ENCODE data around the gene KRTAP5-8. TPM values are rescaled to one million over a fixed set of nuclear protein-coding genes. Genes with fewer than 3 reads are reported as not detected.

The KRTAP5-8 gene
- total RNA-seq, 1 experiment from 2014 or later: not detected

DNA sequence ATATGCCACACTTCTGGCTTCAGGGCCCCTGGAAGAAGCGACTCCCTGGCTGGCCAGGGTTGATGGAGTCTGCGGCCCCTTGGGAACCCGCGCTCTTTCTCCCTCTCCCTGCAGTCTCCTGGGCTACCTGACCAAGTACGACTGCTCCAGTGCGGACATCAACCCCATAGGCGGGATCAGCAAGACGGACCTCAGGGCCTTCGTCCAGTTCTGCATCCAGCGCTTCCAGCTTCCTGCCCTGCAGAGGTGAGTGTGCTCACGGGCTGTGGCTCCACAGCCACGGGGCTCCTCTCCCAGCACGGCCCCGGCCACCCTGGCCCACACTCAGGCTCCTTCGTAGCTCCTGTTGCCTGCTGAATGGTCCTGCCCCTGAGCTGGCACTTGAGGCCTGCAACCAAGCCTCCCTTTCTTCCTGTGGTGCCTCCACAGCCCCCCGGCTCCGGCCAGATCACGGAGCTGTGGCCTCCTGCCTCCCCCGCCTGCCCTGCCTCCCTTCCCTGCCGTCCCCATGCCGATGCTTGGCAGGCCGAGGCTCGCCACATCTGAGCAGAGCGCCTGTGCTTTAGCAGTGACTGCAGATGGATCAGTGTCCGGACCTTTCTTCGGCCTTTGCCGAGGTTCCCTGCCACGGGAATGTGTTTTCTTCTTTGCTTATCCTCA lies 47.0 kb upstream of the KRTAP5-8 start (continued):
- TF ChIP-seq ZNF281 (CRISPR knock-in tag; IDR thresholded peaks at IDR 0.05): no peak
- no peak for TF ChIP-seq CTCF (IDR thresholded peaks at IDR 0.05)
- TF ChIP-seq, protein P1, sequence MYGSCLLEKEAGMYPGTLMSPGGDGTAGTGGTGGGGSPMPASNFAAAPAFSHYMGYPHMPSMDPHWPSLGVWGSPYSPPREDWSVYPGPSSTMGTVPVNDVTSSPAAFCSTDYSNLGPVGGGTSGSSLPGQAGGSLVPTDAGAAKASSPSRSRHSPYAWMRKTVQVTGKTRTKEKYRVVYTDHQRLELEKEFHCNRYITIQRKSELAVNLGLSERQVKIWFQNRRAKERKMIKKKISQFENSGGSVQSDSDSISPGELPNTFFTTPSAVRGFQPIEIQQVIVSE (CRISPR knock-in tag; IDR thresholded peaks at IDR 0.05; ENCODE audit: borderline replicate concordance): no peak
- no peak for TF ChIP-seq TCF7 (CRISPR knock-in tag; IDR thresholded peaks at IDR 0.05; ENCODE audit: low read depth)

DNA sequence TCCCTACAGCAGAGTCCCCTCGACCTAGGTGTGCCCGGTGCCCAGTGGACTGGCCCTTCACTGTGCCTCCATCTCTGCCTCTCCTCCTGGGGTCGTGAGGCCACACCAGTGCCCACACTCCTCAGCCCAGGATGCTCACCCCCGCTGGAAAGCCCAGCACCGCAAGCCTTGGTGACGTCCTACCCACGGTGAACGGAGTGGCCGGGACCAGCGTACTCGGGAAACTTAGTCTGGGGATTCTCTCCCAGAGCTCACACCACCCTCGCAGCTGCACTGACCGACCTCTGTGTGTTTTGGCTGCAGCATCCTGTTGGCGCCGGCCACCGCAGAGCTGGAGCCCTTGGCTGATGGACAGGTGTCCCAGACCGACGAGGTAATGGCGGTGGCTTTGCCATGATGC lies 46.3 kb upstream of the KRTAP5-8 start:
- peaks cover 6% of the 10 kb centered on the region for H3K4me1 Mint-ChIP-seq
- ChIA-PET CTCF (no interaction called here), POLR2A (no interaction called here)
- peaks cover 37% of the 10 kb centered on the region for H3K36me3 Mint-ChIP-seq
- no peak overlapping the region for H3K27ac Mint-ChIP-seq
- H3K9me3 Mint-ChIP-seq: no peaks in the 10 kb centered on the region
- ATAC-seq: no peak
- no peak overlapping the region for H3K4me3 Mint-ChIP-seq
- TF ChIP-seq GTF2I (CRISPR knock-in tag; conservative IDR thresholded peaks at IDR 0.05) (no peak), NR3C1 (CRISPR knock-in tag; conservative IDR thresholded peaks at IDR 0.05; ENCODE audit: low read depth) (no peak), JAZF1 (CRISPR knock-in tag; IDR thresholded peaks at IDR 0.05) (no peak), ERG (CRISPR knock-in tag; IDR thresholded peaks at IDR 0.05) (no peak), E2F5 (CRISPR knock-in tag; IDR thresholded peaks at IDR 0.05) (no peak), TEAD1 (CRISPR knock-in tag; IDR thresholded peaks at IDR 0.05) (no peak), NFATC4 (CRISPR knock-in tag; IDR thresholded peaks at IDR 0.05) (no peak), FOXK1 (CRISPR knock-in tag; IDR thresholded peaks at IDR 0.05) (no peak), CBFB (CRISPR knock-in tag; IDR thresholded peaks at IDR 0.05; ENCODE audit: low read depth) (no peak), ZNF425 (CRISPR knock-in tag; conservative IDR thresholded peaks at IDR 0.05) (no peak), ZNF423 (CRISPR knock-in tag; IDR thresholded peaks at IDR 0.05) (no peak), ZNF281 (CRISPR knock-in tag; IDR thresholded peaks at IDR 0.05) (no peak), ZNF138 (CRISPR knock-in tag; conservative IDR thresholded peaks at IDR 0.05) (no peak), ZNF263 (CRISPR knock-in tag; IDR thresholded peaks at IDR 0.05; ENCODE audit: low read depth) (no peak)
- TF ChIP-seq, protein P2, sequence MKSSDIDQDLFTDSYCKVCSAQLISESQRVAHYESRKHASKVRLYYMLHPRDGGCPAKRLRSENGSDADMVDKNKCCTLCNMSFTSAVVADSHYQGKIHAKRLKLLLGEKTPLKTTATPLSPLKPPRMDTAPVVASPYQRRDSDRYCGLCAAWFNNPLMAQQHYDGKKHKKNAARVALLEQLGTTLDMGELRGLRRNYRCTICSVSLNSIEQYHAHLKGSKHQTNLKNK (CRISPR knock-in tag; IDR thresholded peaks at IDR 0.05): no peak
- TF ChIP-seq, protein P3, sequence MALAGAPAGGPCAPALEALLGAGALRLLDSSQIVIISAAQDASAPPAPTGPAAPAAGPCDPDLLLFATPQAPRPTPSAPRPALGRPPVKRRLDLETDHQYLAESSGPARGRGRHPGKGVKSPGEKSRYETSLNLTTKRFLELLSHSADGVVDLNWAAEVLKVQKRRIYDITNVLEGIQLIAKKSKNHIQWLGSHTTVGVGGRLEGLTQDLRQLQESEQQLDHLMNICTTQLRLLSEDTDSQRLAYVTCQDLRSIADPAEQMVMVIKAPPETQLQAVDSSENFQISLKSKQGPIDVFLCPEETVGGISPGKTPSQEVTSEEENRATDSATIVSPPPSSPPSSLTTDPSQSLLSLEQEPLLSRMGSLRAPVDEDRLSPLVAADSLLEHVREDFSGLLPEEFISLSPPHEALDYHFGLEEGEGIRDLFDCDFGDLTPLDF (CRISPR knock-in tag; IDR thresholded peaks at IDR 0.05): no peak
- TF ChIP-seq, protein P4, sequence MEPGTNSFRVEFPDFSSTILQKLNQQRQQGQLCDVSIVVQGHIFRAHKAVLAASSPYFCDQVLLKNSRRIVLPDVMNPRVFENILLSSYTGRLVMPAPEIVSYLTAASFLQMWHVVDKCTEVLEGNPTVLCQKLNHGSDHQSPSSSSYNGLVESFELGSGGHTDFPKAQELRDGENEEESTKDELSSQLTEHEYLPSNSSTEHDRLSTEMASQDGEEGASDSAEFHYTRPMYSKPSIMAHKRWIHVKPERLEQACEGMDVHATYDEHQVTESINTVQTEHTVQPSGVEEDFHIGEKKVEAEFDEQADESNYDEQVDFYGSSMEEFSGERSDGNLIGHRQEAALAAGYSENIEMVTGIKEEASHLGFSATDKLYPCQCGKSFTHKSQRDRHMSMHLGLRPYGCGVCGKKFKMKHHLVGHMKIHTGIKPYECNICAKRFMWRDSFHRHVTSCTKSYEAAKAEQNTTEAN (CRISPR knock-in tag; IDR thresholded peaks at IDR 0.05): no peak
- no peaks in the 10 kb centered on the region for H3K27me3 Mint-ChIP-seq (ENCODE audit: low read depth)
- no peak for DNase-seq (ENCODE audit: low spot score)
